Prostate gland (tissue), 2 donors: ENCODE data around the gene DCHS2.

Source experiments
- CTCF ChIP-seq, 4 experiments: fragments of 200-600 bp in 2 of 4; fragments of 450-650 bp in 2 of 4; sonication (generic) in 2 of 4; IDR thresholded peaks; 1 replicate in 3 of 4; 2 replicates in 1 of 4; pipeline ENCODE4 v1.5.1; 2016 to 2019; ENCODE audit warnings: antibody characterized with exemption in 4 of 4, mild to moderate bottlenecking in 2 of 4, moderate library complexity in 2 of 4
- POLR2A ChIP-seq: fragments of 450-650 bp; IDR thresholded peaks from one replicate; pipeline ENCODE4 v1.6.1; 2016; ENCODE audit warnings: antibody characterized with exemption, mild to moderate bottlenecking

DNA sequence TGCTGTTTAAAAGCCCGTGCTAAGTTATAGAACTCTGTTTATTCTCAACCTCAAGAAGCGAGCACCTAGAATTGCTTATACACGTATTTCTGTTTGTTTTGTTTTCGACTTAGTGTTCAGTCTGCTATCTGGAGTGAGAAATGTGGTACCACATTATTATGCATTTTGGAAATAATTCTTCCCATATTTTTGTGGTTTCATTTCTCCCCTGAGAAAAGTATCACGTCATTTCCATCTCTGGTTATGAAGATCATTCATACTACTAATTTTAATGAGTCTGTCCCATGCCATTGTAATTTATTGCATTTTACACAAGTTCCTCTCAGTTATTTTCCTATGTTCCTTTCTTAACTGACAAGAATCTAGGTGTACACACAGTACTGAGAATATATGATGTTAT is 186.0 kb downstream of the DCHS2 start:
- TF ChIP-seq CTCF (IDR thresholded peaks at IDR 0.05) (no peak), POLR2A (no peak)
